Upper lobe of left lung (tissue), 4 donors: ENCODE measurements around the gene TMEM127.

Source experiments
- POLR2A ChIP-seq, 4 donors: fragments of 450-650 bp; IDR thresholded peaks; one replicate each; pipeline ENCODE4 v1.5.1; 2016 to 2017; ENCODE audit warnings: antibody characterized with exemption in 4 of 4, mild to moderate bottlenecking in 2 of 4
- TF ChIP-seq, protein P1 (sequence below), 6 experiments: fragments of 450-650 bp in 4 of 6; fragments of 200-600 bp in 2 of 6; sonication (generic) in 2 of 6; IDR thresholded peaks; one replicate each; pipeline ENCODE4 v1.5.1; 2016 to 2019; ENCODE audit warnings: antibody characterized with exemption in 6 of 6

DNA sequence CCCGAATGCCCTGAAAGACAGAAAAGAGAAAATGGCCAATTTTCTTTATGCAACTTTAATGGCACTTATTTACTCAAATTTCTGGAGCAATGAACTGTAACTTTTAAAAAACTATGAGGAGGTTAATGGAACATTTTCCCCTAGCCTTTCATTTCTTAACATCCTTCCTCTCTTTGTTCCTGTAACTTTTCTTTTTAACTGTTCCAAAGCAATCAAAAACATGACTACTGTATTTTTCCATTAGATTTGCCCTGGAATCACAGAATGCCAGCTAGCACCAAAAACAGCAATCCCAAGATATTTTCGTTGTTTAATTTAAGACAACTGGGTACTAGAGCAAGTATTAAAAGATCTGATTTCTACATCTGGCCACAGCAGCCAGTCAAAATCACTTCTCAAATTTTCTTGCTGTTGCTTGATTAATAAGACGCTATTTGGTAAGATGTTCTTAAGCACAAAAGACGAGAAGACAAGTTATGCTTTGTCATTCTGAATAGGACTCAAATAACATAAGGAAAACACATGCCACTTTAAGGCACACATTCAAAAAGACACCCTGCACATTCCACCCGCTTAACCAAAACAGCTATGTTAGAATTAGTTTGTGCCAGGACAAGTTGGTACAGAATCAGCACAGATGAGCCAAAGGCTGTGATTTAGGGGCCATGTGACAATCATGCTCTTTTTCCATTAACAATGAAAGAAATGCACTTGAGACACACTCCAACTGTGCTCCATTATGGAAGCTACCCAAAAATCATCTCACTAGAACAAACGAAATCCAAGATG, 60.8 kb downstream of the TMEM127 start:
- TF ChIP-seq, protein P1, sequence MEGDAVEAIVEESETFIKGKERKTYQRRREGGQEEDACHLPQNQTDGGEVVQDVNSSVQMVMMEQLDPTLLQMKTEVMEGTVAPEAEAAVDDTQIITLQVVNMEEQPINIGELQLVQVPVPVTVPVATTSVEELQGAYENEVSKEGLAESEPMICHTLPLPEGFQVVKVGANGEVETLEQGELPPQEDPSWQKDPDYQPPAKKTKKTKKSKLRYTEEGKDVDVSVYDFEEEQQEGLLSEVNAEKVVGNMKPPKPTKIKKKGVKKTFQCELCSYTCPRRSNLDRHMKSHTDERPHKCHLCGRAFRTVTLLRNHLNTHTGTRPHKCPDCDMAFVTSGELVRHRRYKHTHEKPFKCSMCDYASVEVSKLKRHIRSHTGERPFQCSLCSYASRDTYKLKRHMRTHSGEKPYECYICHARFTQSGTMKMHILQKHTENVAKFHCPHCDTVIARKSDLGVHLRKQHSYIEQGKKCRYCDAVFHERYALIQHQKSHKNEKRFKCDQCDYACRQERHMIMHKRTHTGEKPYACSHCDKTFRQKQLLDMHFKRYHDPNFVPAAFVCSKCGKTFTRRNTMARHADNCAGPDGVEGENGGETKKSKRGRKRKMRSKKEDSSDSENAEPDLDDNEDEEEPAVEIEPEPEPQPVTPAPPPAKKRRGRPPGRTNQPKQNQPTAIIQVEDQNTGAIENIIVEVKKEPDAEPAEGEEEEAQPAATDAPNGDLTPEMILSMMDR (IDR thresholded peaks at IDR 0.05), result no peak
- TF ChIP-seq POLR2A (IDR thresholded peaks at IDR 0.05), result no peak
